ENCODE data around the gene USP9X.
"Not testable (repeated sequence)": the region's sequence is repeated elsewhere in the genome, so short reads cannot be mapped to it uniquely, and the experiment has no call there.

USP9X gene

DNA sequence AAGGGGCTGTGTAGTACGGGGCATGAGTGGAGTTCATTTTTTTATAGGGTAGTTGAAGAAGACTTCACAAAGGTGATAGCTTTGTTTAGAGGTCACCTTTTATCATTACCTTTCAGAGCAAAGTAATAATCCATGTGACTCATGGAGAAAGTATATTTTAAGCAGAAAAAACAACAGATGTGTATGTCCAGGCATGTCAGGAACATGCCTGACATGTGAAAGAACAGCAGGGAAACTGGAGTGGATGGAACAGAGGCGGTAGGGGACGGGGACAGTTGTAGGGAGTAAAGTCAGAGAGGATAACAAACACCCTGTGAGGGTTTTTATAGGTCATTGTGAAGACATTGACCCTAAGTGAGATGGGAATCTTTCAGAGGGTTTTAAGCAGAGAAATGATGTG lies 107.6 kb downstream of the USP9X start:
- no peak for DNase-seq

DNA sequence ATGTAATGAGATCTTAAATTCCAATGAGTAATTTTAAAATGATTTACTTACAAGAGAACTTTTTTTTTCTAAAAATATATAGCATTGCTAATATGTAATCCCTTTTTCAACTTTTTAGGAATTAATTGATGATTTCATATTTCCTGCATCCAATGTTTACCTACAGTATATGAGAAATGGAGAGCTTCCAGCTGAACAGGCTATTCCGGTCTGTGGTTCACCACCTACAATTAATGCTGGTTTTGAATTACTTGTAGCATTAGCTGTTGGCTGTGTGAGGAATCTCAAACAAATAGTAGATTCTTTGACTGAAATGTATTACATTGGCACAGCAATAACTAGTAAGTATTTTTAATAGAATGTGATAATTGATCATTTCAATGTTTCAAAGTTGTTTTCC lies 113.2 kb downstream of the USP9X start:
- no peak for DNase-seq

DNA sequence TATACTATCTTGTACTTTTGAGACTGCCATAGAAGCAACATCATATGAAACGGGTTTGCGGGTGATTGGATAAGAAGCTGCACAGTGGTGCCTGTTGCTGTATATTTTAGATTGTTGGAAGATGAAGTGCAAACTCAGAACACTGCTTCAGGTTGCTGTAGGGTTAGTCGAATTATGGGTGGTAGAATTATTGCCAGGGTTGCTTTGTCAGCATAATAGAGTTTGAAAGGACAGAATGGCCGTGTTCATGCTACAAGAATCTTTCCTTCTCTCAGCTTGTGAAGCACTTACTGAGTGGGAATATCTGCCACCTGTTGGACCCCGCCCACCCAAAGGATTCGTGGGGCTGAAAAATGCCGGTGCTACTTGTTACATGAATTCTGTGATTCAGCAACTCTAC lies 115.5 kb downstream of the USP9X start:
- DNase-seq, result no peak

DNA sequence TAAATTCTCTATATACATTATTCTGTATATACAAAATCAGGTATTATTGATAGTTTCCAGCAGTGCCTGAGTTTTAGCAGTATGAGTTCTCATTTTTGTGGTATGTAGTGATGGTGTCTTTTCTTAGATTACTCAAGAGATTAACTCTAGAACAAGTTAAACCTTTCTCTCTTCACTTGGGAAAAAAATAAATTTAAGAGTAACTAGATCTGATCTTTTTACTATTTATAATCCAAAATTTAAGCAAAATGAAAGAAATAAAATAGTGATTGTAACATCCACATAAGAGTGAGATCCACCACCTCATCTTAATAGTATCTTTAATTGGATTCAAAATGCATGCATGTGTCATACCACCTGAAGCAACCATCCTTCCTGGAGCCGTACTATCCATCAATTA lies 124.6 kb downstream of the USP9X start:
- no peak for DNase-seq

DNA sequence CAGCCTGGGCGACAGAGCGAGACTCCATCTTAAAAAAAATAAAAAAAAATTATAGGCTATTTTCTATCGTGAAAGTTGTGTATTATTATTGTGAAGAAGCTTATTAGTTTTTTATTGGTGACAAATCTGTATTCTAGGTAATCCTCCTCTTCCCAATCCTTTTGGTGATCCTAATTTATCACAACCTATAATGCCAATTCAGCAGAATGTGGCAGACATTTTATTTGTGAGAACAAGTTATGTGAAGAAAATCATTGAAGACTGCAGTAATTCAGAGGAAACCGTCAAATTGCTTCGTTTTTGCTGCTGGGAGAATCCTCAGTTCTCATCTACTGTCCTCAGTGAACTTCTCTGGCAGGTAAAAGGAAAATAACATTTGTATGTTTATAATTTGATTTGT lies 139.4 kb downstream of the USP9X start:
- DNase-seq, result no peak

DNA sequence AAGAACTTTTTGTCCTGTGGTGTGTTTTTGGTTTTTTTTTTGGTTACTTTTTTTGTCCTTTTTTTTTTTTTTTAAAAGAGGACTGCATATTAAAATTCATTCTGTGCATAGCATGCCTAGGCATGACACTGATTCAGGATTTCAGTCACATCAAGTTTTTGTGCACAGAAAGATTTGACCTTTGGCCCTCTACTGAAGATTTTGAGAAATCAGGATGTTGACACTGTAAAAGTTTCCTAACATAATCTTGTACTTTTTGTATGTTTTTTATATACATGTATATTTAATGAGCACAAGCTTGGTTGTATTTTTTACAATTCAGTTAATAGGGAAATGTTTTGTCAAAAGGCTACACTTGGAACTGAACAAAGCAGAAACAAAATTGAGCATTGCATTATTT lies 148.7 kb downstream of the USP9X start:
- DNase-seq, result no peak

DNA sequence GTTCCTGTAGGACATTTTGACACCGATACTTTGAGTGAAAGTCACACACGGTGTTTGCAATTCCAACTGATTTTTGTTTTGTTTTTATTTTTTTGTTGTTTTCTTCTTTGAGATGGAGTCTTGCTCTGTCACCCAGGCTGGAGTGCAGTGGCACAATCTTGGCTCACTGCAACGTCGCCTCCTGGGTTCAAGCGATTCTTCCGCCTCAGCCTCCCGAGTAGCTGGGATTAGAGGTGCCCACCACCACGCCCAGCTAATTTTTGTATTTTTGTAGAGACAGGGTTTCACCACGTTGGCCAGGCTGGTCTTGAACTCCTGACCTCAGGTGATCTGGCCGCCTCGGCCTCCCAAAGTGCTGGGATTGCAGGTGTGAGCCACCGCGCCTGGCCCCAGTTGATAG lies 149.2 kb downstream of the USP9X start:
- DNase-seq, result not testable (repeated sequence)

DNA sequence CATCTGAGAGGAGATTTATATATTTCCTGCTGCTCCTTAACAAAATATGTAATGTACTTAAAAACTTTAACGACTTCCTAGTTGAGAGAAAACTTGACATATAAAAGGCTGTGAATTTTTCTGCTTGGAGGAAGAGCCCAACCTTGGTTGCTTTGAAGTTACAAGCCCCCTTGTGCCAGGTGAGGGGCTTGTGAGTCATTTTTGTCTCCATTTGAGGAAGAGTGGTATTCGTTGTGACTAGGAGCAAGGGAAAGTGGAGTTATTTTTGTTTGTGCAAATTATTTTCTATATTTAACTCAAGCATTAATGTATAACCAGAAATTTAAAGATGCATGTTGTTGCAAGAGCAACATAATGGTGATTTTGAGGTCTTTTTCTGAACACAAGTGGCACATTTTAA lies 149.7 kb downstream of the USP9X start:
- no peak for DNase-seq

DNA sequence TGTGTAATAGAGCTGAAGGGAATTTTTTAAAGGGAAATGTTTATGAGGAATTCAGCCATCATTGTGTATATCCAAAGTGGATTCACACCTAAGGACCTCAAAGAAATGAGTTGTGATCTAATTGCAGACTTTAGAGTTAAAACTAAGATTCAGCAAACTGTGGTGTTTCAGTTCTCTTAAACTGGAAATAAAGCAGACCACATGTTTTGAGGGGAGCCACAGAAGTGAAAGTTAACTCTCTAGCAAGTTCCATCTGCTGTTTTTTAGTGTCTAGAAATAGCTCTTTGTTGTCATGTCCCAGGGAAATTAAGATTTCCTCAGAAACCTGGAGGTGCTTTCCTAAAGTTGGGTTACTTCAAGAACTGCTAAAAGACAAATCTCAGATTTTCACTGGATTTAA lies 151.4 kb downstream of the USP9X start:
- DNase-seq, result peak; percentile 7

DNA sequence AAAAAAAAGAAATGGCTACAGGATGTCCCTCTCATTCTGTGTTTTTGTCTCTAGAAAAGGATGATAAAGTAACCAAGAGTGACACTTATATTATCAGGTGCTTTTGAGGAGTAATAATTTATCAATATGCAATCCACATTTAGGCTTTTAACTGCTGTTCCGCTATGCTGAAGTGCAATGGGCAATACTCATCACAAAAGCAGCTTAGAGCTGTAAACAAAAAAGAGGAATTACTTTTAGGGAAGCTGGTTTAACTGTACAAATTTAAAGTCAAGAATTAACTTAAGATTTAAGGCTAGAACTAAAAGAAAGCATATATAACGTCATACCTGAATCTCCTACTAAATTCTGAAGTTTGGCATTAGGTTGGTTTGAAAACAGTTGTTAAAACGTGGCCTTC lies 155.3 kb downstream of the USP9X start:
- DNase-seq, result no peak

DNA sequence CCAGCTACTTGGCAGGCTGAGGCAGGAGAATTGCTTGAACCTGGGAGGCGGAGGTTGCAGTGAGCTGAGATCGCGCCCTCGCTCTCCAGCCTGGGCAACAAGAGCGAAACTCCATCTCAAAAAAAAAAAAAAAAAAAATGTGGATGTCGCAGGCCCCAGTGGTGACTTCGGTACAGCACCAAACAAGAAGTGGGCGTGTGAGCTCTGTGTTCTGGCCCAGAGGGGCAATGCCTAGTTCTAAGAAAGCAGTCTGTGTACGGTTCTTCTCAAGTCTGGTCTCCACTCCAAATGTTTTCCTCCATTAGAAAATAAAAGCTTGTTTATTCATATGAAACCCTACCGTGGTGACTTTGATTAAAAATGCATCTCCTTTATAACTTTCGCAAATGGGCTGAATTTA lies 156.7 kb downstream of the USP9X start:
- DNase-seq, result no peak

DNA sequence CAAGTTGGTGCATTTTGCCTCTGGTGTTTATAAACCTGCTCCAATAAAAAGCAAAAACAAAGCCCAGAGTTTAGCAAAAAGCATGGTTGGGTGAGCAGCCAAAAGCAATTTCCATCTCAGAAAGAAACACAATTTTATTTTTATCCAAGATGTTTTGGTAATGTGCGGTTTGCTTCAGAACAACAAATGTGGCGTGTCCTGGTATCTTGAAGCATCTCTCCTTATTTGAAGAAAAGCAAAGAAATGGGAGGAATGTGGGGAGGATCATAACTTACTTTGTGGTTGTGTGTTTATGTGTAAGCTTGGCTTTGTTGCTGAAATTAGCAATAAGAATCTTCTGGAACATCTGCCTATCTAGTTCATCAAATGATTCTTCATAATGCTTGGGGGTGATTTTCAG lies 160.4 kb downstream of the USP9X start:
- DNase-seq, result no peak

DNA sequence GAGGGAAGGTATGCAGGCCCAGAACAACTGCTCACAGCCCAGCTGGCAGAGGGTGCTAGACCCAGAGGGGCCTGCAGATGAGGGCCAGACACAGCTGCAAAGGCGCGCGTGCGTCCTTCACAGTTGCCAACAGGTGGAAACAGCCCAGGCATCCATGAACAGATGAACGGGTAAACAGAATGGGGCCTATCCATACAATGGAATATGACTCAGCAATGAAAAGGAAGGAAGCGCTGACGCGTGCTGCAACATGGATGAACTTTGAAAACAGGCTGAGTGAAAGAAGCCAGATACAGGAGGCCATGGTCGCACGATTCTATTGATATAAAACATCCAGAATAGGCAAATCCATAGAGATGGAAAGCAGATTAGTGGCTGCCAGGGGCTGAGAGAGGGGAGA lies 165.6 kb downstream of the USP9X start:
- no peak for DNase-seq

DNA sequence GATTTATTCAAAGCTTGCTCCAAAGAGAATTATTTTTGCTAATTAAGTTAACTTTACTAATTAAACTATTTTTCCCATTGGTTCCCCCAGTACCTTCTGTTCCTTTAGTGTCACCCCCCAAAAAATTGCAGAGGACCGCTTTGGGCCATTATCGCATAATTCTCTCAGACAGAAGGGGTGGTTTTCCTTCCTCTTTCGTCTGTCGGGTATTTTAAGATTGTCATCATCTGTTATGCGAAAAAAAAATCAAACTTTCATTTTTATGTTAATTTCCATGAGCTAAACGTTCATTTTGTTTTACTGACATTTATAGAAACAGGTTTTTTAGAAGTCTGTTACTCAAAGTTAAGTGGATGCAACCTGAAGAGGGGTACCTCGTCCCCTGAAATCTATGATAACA lies 172.6 kb downstream of the USP9X start:
- no peak for DNase-seq

DNA sequence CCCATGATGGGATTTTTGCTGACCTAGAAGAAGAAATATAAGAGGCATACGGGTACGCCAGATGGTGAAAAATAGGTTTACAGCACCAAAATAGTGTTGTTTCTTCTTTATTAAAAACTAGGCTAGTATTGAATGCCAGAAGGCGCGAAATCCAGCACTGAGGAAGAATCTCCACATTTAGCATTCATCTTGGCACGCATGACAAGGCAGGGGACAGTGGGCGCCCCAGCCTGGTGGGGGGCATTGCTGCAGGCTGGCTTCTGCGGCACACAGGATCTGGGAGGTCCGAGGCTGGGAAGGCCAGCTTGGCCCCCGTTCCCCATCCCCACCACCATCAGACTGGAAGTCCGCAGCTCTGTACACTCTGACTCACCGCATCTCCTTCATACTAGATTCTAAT lies 173.0 kb downstream of the USP9X start:
- DNase-seq, result no peak

DNA sequence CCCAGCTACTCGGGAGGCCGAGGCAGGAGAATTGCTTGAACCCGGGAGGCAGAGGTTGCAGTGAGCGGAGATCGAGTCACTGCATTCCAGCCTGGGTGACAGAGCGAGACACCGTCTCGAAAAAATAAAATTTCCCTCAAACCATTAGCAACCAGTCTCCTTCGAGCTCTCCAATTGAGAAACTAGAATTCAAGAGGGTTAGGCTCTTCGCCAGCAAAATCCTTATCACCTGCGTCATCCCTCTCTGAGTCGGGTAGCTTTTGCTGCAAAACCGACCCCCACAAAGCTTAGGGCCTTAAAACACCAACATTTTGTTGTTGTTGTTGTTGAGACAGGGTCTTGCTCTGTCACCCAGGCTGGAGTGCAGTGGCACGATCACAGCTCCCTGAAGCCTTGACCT lies 173.6 kb downstream of the USP9X start:
- DNase-seq, result no peak

DNA sequence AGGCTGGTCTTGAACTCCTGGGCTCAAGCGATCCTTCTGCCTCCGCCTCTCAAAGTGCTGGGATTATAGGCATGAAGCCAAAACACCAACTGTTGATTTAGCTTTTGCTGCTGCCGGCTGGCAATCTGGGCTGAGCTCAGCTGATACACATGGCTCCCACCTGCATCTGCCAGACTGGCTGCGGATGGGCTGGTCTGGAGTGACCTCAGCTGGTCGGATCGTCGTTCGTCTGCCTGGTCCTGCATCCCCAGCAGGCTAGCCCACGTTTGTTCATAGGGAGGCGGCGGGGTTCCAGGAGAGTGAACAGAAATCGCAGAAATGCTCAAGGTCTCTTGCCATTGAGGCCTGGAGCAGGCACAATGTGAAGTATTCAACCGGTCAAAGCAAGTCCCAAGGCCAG lies 174.3 kb downstream of the USP9X start:
- DNase-seq, result no peak

DNA sequence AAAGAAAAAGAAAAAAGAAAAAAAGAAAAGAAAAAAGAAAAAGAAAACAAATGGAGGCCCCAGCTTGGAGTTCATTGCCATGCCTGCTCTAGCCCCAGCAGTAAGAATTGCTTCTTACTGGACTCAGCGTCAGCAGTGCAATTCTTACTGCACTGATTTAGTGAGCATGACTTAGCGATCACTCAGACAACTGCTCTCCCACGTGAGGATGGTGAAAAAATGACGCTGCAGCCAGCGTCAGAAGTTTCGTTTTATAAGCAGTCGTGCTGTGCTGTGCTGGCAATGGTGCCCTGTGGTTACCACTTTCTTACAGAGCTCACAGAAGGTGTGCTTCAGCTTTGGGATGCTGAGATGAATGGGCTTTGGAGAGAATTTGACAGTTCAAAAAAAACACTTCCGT lies 180.4 kb downstream of the USP9X start:
- DNase-seq, result peak; percentile 58

DNA sequence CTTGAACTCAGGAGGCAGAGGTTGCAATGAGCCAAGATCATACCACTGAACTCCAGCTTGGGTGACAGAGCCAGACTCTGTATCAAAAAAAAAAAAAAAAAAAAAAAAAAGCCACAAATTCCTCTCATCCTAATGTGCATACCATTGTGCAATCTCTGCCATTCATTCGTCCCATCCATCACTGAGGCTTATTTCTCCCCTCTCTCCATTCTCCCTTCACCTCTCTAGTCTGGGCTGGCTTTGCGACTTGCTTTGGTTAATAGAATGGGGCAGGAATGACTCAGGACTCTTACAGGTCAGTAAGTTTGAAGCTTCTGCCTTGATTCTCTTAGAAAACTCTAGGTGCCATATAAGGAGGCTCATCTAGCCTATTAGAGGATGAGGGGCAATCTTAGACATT lies 188.4 kb downstream of the USP9X start:
- DNase-seq, result no peak

DNA sequence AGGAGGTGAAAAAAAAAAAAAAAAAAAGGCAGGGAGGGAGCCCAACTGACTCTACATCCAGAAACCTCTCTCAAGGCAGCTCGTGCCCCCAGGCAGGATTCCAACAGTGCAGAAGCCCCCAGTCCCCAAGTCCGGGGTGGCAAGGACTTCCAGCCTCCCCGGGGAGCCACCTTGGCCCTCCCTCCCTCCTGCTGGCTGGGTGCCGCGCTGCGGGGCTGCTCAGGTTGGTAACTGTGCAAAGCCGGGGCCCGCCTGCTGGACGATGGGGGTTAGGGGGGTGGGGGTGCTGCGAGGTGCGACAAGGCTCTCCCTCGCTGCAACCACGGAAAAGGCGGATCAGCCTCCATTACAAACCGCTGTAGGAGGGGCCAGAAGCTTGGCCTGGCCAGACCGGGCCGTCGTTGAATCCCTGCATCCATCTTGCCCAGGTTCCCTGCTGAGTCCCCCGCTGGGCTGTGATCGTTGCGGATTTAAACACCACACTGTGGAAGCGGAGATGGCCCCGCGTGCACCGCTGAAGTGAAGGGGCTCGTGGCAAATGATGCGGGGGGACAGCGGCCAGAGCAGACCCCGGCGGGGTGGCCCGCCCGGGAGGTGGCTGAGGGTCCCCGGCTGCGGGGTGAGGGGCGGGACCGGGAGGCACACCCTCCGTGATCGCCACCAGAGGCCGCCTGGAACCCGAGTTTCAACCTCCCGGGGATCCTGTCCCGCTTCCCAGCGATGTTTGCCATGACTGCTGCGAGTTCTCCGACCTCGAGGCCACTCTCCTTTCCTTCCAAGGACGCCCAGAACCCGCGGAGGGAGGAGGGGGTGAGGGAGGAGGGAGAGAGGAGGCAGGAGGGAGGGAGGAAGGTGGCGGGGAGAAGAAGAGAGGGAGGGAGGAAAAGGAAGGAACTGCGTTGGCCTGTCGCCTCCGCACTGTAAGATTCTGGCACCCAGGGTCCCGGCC lies 190.7 kb downstream of the USP9X start:
- DNase-seq, result peak; percentile 31

DNA sequence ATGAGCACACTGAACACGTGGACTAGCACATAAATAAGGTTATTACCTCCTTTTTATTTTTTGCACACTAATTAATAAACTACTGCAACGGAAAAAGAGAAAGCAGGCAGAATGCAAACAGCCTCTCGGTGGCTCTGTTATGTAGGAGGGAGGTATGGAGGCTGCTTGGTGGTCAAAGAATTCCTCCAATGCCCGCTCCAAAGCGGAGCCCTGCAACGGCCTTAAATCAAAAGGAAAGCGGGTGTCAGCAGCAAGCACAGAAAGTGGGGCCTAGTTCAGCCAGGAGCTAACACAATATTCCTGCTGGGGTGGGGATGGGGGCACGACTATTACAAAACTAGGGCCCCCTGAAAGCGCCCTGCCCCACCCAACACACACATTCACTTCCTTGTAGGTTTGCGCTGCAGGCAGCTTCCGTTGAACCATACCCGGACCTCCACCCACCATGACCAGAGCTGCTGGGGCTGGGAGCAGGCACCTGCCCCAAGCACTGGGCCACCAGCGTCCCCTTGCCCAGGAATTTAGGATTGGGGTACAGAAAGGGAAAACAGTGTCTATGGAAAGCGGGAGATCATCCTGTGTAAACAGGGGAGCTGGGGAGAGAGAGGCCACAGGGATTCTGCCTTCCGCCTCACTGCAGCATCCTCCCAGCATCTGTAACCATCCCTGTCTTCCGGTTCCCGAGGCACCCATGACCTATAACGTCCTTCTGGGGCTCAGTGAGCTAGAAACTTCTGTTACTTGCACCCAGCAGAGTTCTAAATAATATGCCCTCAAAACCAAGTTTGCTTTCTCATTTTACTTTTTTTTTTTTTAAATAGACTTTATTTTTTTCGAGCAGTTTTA lies 191.6 kb downstream of the USP9X start:
- DNase-seq, result no peak

DNA sequence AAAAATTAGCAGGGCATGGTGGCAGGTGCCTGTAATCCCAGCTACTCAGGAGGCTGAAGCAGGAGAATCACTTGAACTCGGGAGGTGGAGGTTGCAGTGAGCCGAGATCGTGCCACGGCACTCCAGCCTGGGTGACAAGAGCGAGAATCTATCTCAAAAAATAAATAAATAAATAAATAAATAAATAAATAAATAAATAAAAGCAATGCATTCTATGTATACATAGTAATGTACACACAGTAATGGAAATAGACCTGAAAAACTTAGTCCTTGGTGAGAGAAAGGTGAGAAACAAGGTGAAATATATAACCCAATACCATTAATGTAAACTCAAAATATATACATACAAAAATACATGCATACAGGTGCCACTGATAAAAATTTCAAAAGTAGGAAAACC lies 197.1 kb downstream of the USP9X start:
- DNase-seq, result not testable (repeated sequence)

DNA sequence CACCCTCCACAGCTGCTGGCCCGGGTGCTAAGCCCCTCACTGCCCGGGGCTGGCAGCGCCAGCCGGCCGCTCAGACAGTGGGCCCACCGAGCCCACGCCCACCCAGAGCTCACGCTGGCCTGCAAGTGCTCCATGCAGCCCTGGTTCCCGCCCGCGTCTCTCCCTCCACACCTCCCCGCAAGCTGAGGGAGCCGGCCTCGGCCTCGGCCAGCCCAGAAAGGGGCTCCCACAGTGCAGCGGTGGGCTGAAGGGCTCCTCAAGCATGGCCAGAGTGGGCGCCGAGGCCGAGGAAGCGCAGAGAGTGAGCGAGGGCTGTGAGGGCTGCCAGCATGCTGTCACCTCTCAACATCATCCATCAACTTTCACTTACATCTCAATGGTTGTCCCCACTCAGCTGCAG lies 200.7 kb downstream of the USP9X start:
- DNase-seq, result not testable (repeated sequence)
